IPS-20b (cell line): Measurements from ENCODE around the gene TMCC1.
A peak's percentile ranks its signal among the peaks of the same experiment; 100 is the strongest.

ENCODE experiments used
- H3K27ac ChIP-seq: one replicate; pipeline ENCODE4 v1.5.1; 2013; ENCODE audit warnings: low read length
- H3K27me3 ChIP-seq: 2 replicates; pipeline ENCODE4 v1.6.1; 2013; ENCODE audit warnings: mild to moderate bottlenecking, low read length, inconsistent platforms; ENCODE audit not compliant: insufficient read depth
- H3K36me3 ChIP-seq: 2 replicates; pipeline ENCODE4 v1.6.1; 2013; ENCODE audit warnings: low read depth, mild to moderate bottlenecking, inconsistent platforms, low read length, moderate library complexity; ENCODE audit not compliant: insufficient read depth
- H3K4me1 ChIP-seq: 2 replicates; pipeline ENCODE4 v1.6.1; 2013; ENCODE audit warnings: mild to moderate bottlenecking, control low read depth, inconsistent platforms, low read length, moderate library complexity; ENCODE audit not compliant: insufficient read depth
- H3K4me3 ChIP-seq: 2 replicates; pipeline ENCODE4 v1.5.1; 2013; ENCODE audit warnings: mild to moderate bottlenecking, low read length, inconsistent platforms
- H3K9ac ChIP-seq: 2 replicates; pipeline ENCODE4 v1.6.1; 2013; ENCODE audit warnings: low read depth, mild to moderate bottlenecking, inconsistent platforms, low read length, moderate library complexity
- H3K9me3 ChIP-seq: 2 replicates; pipeline ENCODE4 v1.6.1; 2013; ENCODE audit warnings: mild to moderate bottlenecking, low read depth, low read length, inconsistent platforms; ENCODE audit not compliant: insufficient read depth

TMCC1 gene

GRCh38 chr3:129794311-129795185 is 99.0 kb downstream of the TMCC1 start:
- no peaks in the 10 kb centered on the region for H3K27me3 ChIP-seq
- H3K9ac ChIP-seq, result peak overlapping the region; percentile 26; the same call in 1 of the 2 replicates
- peaks cover 27% of the 10 kb centered on the region; the same call in 1 of the 2 replicates for H3K4me1 ChIP-seq
- H3K9me3 ChIP-seq, result no peaks in the 10 kb centered on the region
- H3K4me3 ChIP-seq, result peak overlapping the region; percentile 59
- no peaks in the 10 kb centered on the region for H3K36me3 ChIP-seq
- no peak overlapping the region for H3K27ac ChIP-seq

GRCh38 chr3:129793942-129794310 is 99.6 kb downstream of the TMCC1 start:
- H3K27me3 ChIP-seq, result no peaks in the 10 kb centered on the region
- peaks cover 27% of the 10 kb centered on the region; the same call in 1 of the 2 replicates for H3K4me1 ChIP-seq
- peak overlapping the region; percentile 26; the same call in 1 of the 2 replicates for H3K9ac ChIP-seq
- H3K9me3 ChIP-seq, result no peaks in the 10 kb centered on the region
- peak overlapping the region; percentile 59 for H3K4me3 ChIP-seq
- no peaks in the 10 kb centered on the region for H3K36me3 ChIP-seq
- H3K27ac ChIP-seq, result no peak overlapping the region

GRCh38 chr3:129793319-129793718 is 100.2 kb downstream of the TMCC1 start:
- peaks cover 27% of the 10 kb centered on the region; the same call in 1 of the 2 replicates for H3K4me1 ChIP-seq
- H3K36me3 ChIP-seq, result no peaks in the 10 kb centered on the region

GRCh38 chr3:129783470-129783869 is 110.0 kb downstream of the TMCC1 start:
- Histone ChIP-seq H3K9ac (no peak overlapping the region), H3K27me3 (no peaks in the 10 kb centered on the region), H3K36me3 (no peaks in the 10 kb centered on the region), H3K4me1 (no peaks in the 10 kb centered on the region; the same call in 1 of the 2 replicates), H3K4me3 (no peak overlapping the region), H3K9me3 (no peaks in the 10 kb centered on the region), H3K27ac (no peak overlapping the region)

More at GRCh38 chr3:129793319-129793718, 100.2 kb downstream of the TMCC1 start:
- Histone ChIP-seq H3K9me3 (no peaks in the 10 kb centered on the region), H3K4me3 (peak overlapping the region; percentile 59; the same call in 1 of the 2 replicates), H3K27me3 (no peaks in the 10 kb centered on the region), H3K27ac (no peak overlapping the region), H3K9ac (no peak overlapping the region; the same call in 1 of the 2 replicates)

GRCh38 chr3:129778871-129779270 is 114.6 kb downstream of the TMCC1 start:
- H3K4me1 ChIP-seq, result peaks cover 5% of the 10 kb centered on the region; the same call in 1 of the 2 replicates
- H3K27me3 ChIP-seq, result no peaks in the 10 kb centered on the region

GRCh38 chr3:129777806-129778205 is 115.7 kb downstream of the TMCC1 start:
- Histone ChIP-seq H3K27me3 (no peaks in the 10 kb centered on the region), H3K4me3 (no peak overlapping the region), H3K27ac (no peak overlapping the region)

More at GRCh38 chr3:129778871-129779270, 114.6 kb downstream of the TMCC1 start:
- Histone ChIP-seq H3K27ac (no peak overlapping the region), H3K4me3 (no peak overlapping the region), H3K36me3 (no peaks in the 10 kb centered on the region), H3K9ac (no peak overlapping the region), H3K9me3 (no peaks in the 10 kb centered on the region)

GRCh38 chr3:129775870-129776269 is 117.6 kb downstream of the TMCC1 start:
- H3K9ac ChIP-seq, result no peak overlapping the region
- no peaks in the 10 kb centered on the region for H3K9me3 ChIP-seq
- H3K4me3 ChIP-seq, result no peak overlapping the region
- H3K27me3 ChIP-seq, result no peaks in the 10 kb centered on the region
- H3K27ac ChIP-seq, result no peak overlapping the region
- H3K4me1 ChIP-seq, result peaks cover 5% of the 10 kb centered on the region; the same call in 1 of the 2 replicates
- H3K36me3 ChIP-seq, result no peaks in the 10 kb centered on the region

More at GRCh38 chr3:129777806-129778205, 115.7 kb downstream of the TMCC1 start:
- Histone ChIP-seq H3K9me3 (no peaks in the 10 kb centered on the region), H3K4me1 (peaks cover 5% of the 10 kb centered on the region; the same call in 1 of the 2 replicates), H3K36me3 (no peaks in the 10 kb centered on the region), H3K9ac (no peak overlapping the region)

GRCh38 chr3:129773691-129774663 is 119.5 kb downstream of the TMCC1 start:
- Histone ChIP-seq H3K36me3 (no peaks in the 10 kb centered on the region), H3K27ac (no peak overlapping the region), H3K4me3 (no peak overlapping the region), H3K9ac (no peak overlapping the region), H3K9me3 (no peaks in the 10 kb centered on the region), H3K4me1 (peaks cover 5% of the 10 kb centered on the region; the same call in 1 of the 2 replicates), H3K27me3 (no peaks in the 10 kb centered on the region)

GRCh38 chr3:129770604-129771003 is 122.9 kb downstream of the TMCC1 start:
- Histone ChIP-seq H3K9me3 (no peaks in the 10 kb centered on the region), H3K27me3 (no peaks in the 10 kb centered on the region), H3K36me3 (no peaks in the 10 kb centered on the region), H3K9ac (no peak overlapping the region), H3K4me3 (no peak overlapping the region), H3K27ac (no peak overlapping the region), H3K4me1 (no peaks in the 10 kb centered on the region)

- Histone ChIP-seq H3K4me3 (no peak overlapping the region), H3K4me1 (no peaks in the 10 kb centered on the region), H3K36me3 (no peaks in the 10 kb centered on the region), H3K9me3 (no peaks in the 10 kb centered on the region), H3K9ac (no peak overlapping the region), H3K27me3 (no peaks in the 10 kb centered on the region), H3K27ac (no peak overlapping the region)
These were observed 123.9 kb downstream of the TMCC1 start for GRCh38 chr3:129769616-129770015.

- H3K4me1 ChIP-seq, result no peaks in the 10 kb centered on the region
- H3K27ac ChIP-seq, result no peak overlapping the region
- no peak overlapping the region for H3K9ac ChIP-seq
- no peaks in the 10 kb centered on the region for H3K27me3 ChIP-seq
- H3K4me3 ChIP-seq, result no peak overlapping the region
- H3K36me3 ChIP-seq, result no peaks in the 10 kb centered on the region
- H3K9me3 ChIP-seq, result no peaks in the 10 kb centered on the region
These were observed 124.8 kb downstream of the TMCC1 start for GRCh38 chr3:129768728-129769127.
